GM12878 (cell line): Measurements from ENCODE around the gene FGFR4. TPM values are rescaled to one million over a fixed set of nuclear protein-coding genes. Genes with fewer than 3 reads are reported as not detected.

Experiments used
- ATAC-seq: fragments of 200-7000 bp; cut with Tn5 transposase; 3 replicates; pipeline ENCODE4 v1.9.1; 2020; ENCODE audit warnings: mild to moderate bottlenecking, moderate library complexity
- BruUV-seq: library from RNA; stranded (reverse); fragments of 400-500 nt; replicated peaks from 2 replicates; lab custom pipeline; 2021; lab: Mats Ljungman, UMichigan
- CTCF ChIA-PET: fragments of 300-600 bp; sonication (Branson Sonifier 250); formaldehyde crosslinking; extraction: SDS; loops from one replicate; lab custom pipeline; 2021; ENCODE audit warnings: inconsistent platforms; lab: Yijun Ruan, JAX
- POLR2A ChIA-PET: fragments of 350-600 bp; formaldehyde crosslinking; extraction: SDS; loops from one replicate; lab custom pipeline; 2021; ENCODE audit warnings: inconsistent platforms; lab: Charles Lee
- RAD21 ChIA-PET: fragments of 300-600 bp; sonication (Branson Sonifier 250); formaldehyde crosslinking; loops from one replicate; lab custom pipeline; 2023; ENCODE audit warnings: antibody characterized with exemption; ENCODE audit not compliant: unreplicated experiment; lab: Charles Lee
- SMC1A ChIA-PET: fragments of 300-600 bp; sonication (Branson Sonifier 250); formaldehyde crosslinking; loops from one replicate; lab custom pipeline; 2023; ENCODE audit not compliant: unreplicated experiment, uncharacterized antibody; lab: Charles Lee
- DNase-seq: peaks from one replicate; pipeline ENCODE4 v3.0.0-alpha.2; 2011; ENCODE audit warnings: low read depth, low spot score
- FAIRE-seq: peaks from 3 replicates; lab custom pipeline; 2011; peaks lifted over from hg19 to GRCh38; lab: Jason Lieb, UNC
- H2AFZ ChIP-seq: 2 replicates; pipeline ENCODE4 v1.6.0; 2011; ENCODE audit warnings: low read depth, low read length, control low read depth; ENCODE audit not compliant: control insufficient read depth
- H3K27ac ChIP-seq: 2 replicates; pipeline ENCODE4 v1.5.1; 2011; ENCODE audit warnings: control low read depth; ENCODE audit not compliant: control insufficient read depth, insufficient read depth
- H3K27me3 ChIP-seq, 2 experiments: replicated peaks in 1 of 2; 2 replicates each; pipeline versions ENCODE4 v1.6.0 to v1.6.1; 2011; ENCODE audit warnings: low read length in 1 of 2; ENCODE audit not compliant: control insufficient read depth in 2 of 2, insufficient read depth in 2 of 2
- H3K36me3 ChIP-seq, 2 experiments: 2 replicates each; pipeline ENCODE4 v1.5.1; 2011; ENCODE audit warnings: low read length in 1 of 2; ENCODE audit not compliant: control insufficient read depth in 2 of 2, insufficient read depth in 2 of 2
- H3K4me1 ChIP-seq: 2 replicates; pipeline ENCODE4 v1.6.1; 2011; ENCODE audit warnings: mild to moderate bottlenecking, low read length, moderate library complexity, mixed read lengths; ENCODE audit not compliant: control insufficient read depth, insufficient read depth
- H3K4me2 ChIP-seq: 2 replicates; pipeline ENCODE4 v1.6.0; 2011; ENCODE audit warnings: control low read depth; ENCODE audit not compliant: control insufficient read depth, insufficient read depth
- H3K4me3 ChIP-seq: fragments of 200-600 bp; sonication (generic); 2 replicates; pipeline ENCODE4 v1.5.1; 2016
- H3K79me2 ChIP-seq: 2 replicates; pipeline ENCODE4 v1.6.0; 2011; ENCODE audit warnings: low read length; ENCODE audit not compliant: control insufficient read depth, insufficient read depth
- H3K9ac ChIP-seq: 2 replicates; pipeline ENCODE4 v1.8.0; 2011; ENCODE audit warnings: low read length, control low read depth, mixed read lengths; ENCODE audit not compliant: control insufficient read depth, insufficient read depth
- H3K9me3 ChIP-seq: replicated peaks from 3 replicates; pipeline ENCODE4 v1.5.1; 2011; ENCODE audit warnings: mild to moderate bottlenecking, low read length; ENCODE audit not compliant: control insufficient read depth, insufficient read depth
- H4K20me1 ChIP-seq: 2 replicates; pipeline ENCODE4 v1.6.0; 2011; ENCODE audit not compliant: control insufficient read depth, insufficient read depth
- JUND ChIP-seq: IDR thresholded peaks from 2 replicates; pipeline ENCODE4 v1.6.1; 2012; ENCODE audit warnings: low read depth, mild to moderate bottlenecking, low read length, improper control_type of control experiment, moderate library complexity
- PAX5 ChIP-seq: IDR thresholded peaks from 2 replicates; pipeline ENCODE4 v1.6.1; 2011; ENCODE audit warnings: low read depth, low read length, borderline replicate concordance
- RB1 ChIP-seq: fragments of 450-650 bp; formaldehyde crosslinking; IDR thresholded peaks from 2 replicates; pipeline ENCODE4 v1.6.1; 2017; ENCODE audit warnings: mild to moderate bottlenecking, borderline replicate concordance
- RUNX3 ChIP-seq: IDR thresholded peaks from 2 replicates; pipeline ENCODE4 v1.6.1; 2012; ENCODE audit warnings: low read length, inconsistent platforms
- SPI1 ChIP-seq: IDR thresholded peaks from 2 replicates; pipeline ENCODE4 v1.6.1; 2011; ENCODE audit warnings: low read depth, mild to moderate bottlenecking, low read length, moderate library complexity, borderline replicate concordance; ENCODE audit not compliant: insufficient read depth
- YY1 ChIP-seq: IDR thresholded peaks from 2 replicates; pipeline ENCODE4 v1.6.1; 2011; ENCODE audit warnings: low read depth, mild to moderate bottlenecking, low read length
- WGBS: methylation state at CpG from one replicate; pipeline ENCODE4 v1.1.6; 2016; ENCODE audit warnings: low lambda C conversion rate; ENCODE audit not compliant: insufficient replicate concordance, insufficient coverage; ENCODE audit errors: missing lambda C conversion rate; 5-methylcytosine and 5-hydroxymethylcytosine counted together
- in situ Hi-C: fragments of 300-500 bp; cut with MboI; formaldehyde crosslinking; loops from 9 replicates; pipeline ENCODE4 v1.14.3; 2018; ENCODE audit warnings: mixed read lengths
- intact Hi-C: fragments of 100-400 bp; cut with micrococcal nuclease; formaldehyde crosslinking; loops from one replicate; pipeline ENCODE4 v1.14.2; 2022; ENCODE audit not compliant: unreplicated experiment
- polyA plus RNA-seq, 11 experiments: library from polyadenylated mRNA; depleted of rRNA in 4 of 11; unstranded in 6 of 11; stranded (reverse) in 5 of 11; fragments of >200 nt; fragmentation: Nextera tagmentation in 4 of 11; fragmentation: Illumina TruSeq in 1 of 11; extraction: Ambion mirVana in 4 of 11; extraction: Trizol in 1 of 11; gene quantifications; 1 replicate in 1 of 11; 2 replicates in 10 of 11; pipeline versions ENCODE4 v1.2.1 to v1.2.3, GENCODE V29; 2011 to 2016; ENCODE audit warnings: inconsistent platforms in 2 of 11, missing spikeins in 2 of 11, low read depth in 1 of 11
- total RNA-seq, 4 experiments: library from RNA; depleted of rRNA in 3 of 4; stranded (reverse); fragments of >200 nt in 3 of 4; fragmentation: Illumina TruSeq in 1 of 4; extraction: Trizol in 1 of 4; gene quantifications; 2 replicates each; pipeline versions ENCODE4 v1.2.1 to v1.2.3, GENCODE V29; 2013 to 2021

FGFR4 gene
- total and polyA plus RNA-seq, 10 of the 15 experiments (the other 5 are each of a cell fraction or from before 2014, with no cell fraction given), result 0.17 to 0.77 (median 0.28) TPM; not detected in 5

DNA sequence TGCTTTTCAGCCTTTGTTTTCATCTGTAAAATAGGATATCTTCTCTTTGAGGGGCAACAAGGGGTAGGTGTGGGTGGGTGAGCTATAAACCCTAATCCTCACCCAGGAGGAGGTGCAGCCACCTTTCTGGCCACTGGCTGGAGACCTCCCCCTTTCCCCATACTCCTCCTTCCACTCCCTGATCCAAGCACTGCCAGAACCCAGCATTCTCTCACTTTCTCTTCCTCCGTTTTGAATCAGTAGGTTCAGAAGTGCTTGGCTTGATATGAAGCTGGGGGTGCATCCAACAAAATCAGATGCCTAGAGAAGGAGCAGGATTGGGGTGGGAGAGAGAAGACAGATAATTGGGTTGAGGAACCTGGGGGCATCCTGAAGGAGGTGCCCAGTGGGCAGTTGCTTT, 40.1 kb downstream of the FGFR4 start (continued):
- no peak for TF ChIP-seq JUND

DNA sequence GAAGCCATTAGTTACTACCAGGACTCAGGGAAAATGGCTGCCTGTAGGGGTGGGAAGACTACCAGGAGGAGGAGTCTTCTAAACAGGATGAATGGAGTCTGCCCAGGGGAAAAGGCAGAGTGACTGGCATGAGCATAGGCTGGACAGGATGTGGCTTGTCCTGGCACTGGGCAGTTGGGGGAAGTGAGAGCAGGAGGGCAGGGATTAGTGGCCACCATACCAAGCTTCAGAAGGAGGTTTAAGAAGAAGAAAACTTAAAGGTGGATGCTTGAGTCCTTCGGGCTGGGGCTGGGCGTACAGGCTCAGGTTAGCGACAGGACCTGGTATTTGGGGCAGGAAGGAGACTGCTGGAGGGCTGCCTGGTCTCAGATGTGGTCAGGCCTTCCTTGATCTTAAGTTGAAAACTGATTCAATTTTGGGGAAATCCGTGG, 41.9 kb downstream of the FGFR4 start:
- FAIRE-seq, result no peak
- H2AFZ ChIP-seq, result no peak overlapping the region; the same call in none of the 2 replicates

More for the DNA sequence above, 41.9 kb downstream of the FGFR4 start:
- Histone ChIP-seq H4K20me1 (no peaks in the 10 kb centered on the region), H3K4me1 (peaks cover 20% of the 10 kb centered on the region), H3K4me3 (no peak overlapping the region), H3K27me3 (no peaks in the 10 kb centered on the region), H3K36me3 (no peaks in the 10 kb centered on the region), H3K4me2 (no peak overlapping the region), H3K79me2 (no peaks in the 10 kb centered on the region), H3K27ac (no peak overlapping the region), H3K9ac (no peak overlapping the region), H3K9me3 (no peaks in the 10 kb centered on the region)
- ChIA-PET CTCF (interaction anchor here (0.8 to 3.1 kb wide), 3 partner anchors 8 to 96 kb away, joined by 3 to 16 read pairs (median 4); no protein-coding TSS in a partner anchor), SMC1A (interaction anchor here (0.6 to 1.6 kb wide), 5 partner anchors 14 to 114 kb away, joined by 3 to 5 read pairs (median 3); no protein-coding TSS in a partner anchor), RAD21 (no interaction called here), POLR2A (interaction anchor here (3.1 kb wide), 1 partner anchor 8 kb away, joined by 8 read pairs; no protein-coding TSS in a partner anchor)
- 0 out of 2 replicates have a peak, but pooled peaks have one; percentile 7 for TF ChIP-seq SPI1
- TF ChIP-seq PAX5, result no peak
- TF ChIP-seq RB1, result no peak
- TF ChIP-seq RUNX3, result peak; percentile 64
- TF ChIP-seq YY1, result 0 out of 2 replicates have a peak, but pooled peaks have one; percentile 21
- in situ Hi-C loops (no loop called here), intact Hi-C loops (no loop called here)
- ATAC-seq (no peak), DNase-seq (no peak)
- BruUV-seq, result no TSS peak
- WGBS, result 74% methylated on average over 4 of the region's 4 CpGs
